HG02571 (cell line): ENCODE measurements around the gene PARN.
"Not testable (repeated sequence)": the region's sequence is repeated elsewhere in the genome, so short reads cannot be mapped to it uniquely, and the experiment has no call there.

Experiments
- ATAC-seq: cut with Tn5 transposase; IDR thresholded peaks from one replicate; pipeline ENCODE4 v1.9.1; 2021; ENCODE audit warnings: mild to moderate bottlenecking, moderate library complexity; ENCODE audit not compliant: unreplicated experiment

PARN gene

GRCh38 chr16:14632693-14633569 lies 2.9 kb upstream of the PARN start, which contains the start of gene BFAR:
Gene BFAR, plus strand, starts transcription at chr16:14632951. Its CDS starts 11,396 bp downstream, at chr16:14644347.
- ATAC-seq: peak; percentile 73

DNA sequence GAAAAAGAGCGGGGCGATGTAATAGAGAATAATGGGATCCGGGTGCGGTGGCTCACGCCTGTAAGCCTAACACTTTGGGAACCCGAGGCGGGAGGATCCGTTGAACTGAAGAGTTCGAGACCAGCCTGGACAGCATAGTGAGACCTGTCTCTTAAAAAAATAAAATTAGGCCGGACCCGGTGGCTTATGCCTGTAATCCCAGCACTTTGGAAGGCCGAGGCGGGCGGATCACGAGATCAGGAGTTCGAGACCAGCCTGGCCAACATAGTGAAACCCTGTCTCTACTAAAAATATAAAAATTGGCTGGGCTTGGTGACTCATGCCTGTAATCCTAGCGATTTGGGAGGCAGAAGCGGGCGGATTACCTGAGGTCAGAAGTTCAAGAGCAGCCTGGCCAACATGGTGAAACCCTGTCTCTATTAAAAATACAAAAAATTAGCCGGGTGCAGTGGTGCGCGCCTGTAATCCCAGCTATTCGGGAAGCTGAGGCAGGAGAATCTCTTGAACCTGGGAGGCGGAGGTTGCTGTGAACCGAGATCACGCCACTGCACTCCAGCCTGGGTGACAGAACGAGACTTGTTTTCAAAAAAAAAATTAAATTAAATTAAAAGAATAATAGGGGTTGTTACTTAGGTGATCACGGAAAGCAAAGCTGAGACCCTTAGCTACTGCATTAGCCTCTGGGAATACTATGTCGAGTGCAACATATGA lies 715 bp upstream of the PARN start:
- not testable (repeated sequence) for ATAC-seq

GRCh38 chr16:14629612-14629918 lies 495 bp downstream of the PARN start:
- peak; percentile 5 for ATAC-seq

GRCh38 chr16:14628806-14629611 lies 1.1 kb downstream of the PARN start:
- no peak for ATAC-seq

GRCh38 chr16:14627078-14627477 lies 3.0 kb downstream of the PARN start:
- no peak for ATAC-seq

GRCh38 chr16:14618566-14618965 lies 11.5 kb downstream of the PARN start:
- no peak for ATAC-seq

DNA sequence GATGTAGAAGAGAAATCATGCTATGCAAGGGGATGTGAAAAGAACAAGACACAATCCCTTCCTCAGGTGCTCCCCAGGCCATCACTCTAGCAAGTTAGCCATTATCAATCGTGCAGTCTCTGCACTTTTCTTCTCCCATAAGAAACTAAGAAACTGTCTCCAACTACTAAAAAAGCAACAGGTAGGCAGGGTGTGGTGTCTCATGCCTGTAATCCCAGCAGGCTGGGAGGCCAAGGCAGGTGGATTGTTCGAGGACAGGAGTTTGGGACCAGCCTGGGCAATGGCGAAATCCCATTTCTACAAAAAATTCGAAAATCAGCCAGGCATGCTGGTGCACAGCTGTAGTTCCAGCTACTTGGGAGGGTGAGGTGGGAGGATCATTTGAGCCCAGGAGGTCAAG lies 13.8 kb downstream of the PARN start:
- ATAC-seq: no peak

DNA sequence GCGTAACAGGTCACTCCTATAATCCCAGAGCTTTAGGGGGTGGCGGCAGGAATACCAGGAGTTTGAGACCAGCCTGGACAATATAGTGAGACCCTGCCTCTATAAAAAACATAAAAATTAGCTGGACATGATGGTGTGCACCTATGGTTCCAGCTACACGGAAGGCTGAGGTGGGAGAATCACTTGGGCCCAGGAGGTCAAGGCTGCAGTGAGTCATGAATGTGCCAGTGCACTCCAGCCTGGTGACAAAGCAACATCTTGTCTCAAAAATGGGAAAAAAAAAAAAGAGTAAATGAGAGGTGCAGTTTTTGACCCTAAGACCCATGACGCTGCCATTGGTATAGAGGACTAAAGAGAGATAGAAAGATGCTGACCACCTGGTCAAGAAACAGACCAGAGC lies 16.1 kb downstream of the PARN start:
- no peak for ATAC-seq

DNA sequence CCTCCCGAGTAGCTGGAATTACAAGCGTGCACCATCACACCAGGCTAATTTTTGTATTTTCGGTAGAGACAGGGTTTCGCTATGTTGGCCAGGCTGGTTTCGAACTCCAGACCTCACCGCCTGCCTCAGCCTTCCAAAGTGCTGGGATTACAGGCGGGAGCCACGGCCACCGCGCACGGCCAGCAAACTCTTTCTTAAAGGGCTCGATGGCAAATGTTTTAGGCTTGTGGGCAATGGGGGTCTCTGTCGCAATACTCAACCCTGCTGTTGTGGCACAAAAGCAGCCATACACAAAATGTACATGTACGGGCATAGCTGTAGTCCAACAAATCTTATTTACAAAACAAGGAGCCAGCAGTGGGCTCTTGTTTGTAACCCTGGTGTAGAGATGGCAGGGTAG lies 18.4 kb downstream of the PARN start:
- no peak for ATAC-seq

- ATAC-seq: no peak
Measured at GRCh38 chr16:14609716-14610115, 20.3 kb downstream of the PARN start.

GRCh38 chr16:14608604-14609003 lies 21.5 kb downstream of the PARN start:
- ATAC-seq: no peak

GRCh38 chr16:14608111-14608566 lies 21.9 kb downstream of the PARN start:
- no peak for ATAC-seq

GRCh38 chr16:14606102-14606501 lies 24.0 kb downstream of the PARN start:
- no peak for ATAC-seq

- ATAC-seq: no peak
Measured at GRCh38 chr16:14602443-14602963, 27.6 kb downstream of the PARN start.

GRCh38 chr16:14600164-14600563 lies 29.9 kb downstream of the PARN start:
- no peak for ATAC-seq

GRCh38 chr16:14586637-14587305 lies 43.3 kb downstream of the PARN start:
- ATAC-seq: no peak

GRCh38 chr16:14585287-14585686 lies 44.8 kb downstream of the PARN start:
- no peak for ATAC-seq

DNA sequence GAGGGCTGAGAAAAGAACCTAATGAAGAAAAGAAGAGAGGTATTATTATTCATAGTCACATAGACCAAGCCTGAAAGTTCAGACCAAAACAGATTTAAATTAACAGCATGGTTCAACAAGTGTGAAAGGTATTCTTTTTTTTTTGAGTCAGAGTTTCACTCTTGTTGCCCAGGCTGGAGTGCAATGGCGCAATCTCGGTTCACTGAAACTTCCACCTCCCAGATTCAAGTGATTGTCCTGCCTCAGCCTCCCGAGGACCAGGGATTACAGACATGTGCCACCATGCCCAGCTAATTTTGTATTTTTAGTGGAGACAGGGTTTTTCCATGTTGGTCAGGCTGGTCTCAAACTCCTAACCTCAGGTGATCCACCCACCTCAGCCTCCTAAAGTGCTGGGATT lies 49.1 kb downstream of the PARN start:
- not testable (repeated sequence) for ATAC-seq

- ATAC-seq: no peak
Measured at GRCh38 chr16:14579266-14579665, 50.8 kb downstream of the PARN start.

GRCh38 chr16:14576532-14576931 lies 53.5 kb downstream of the PARN start:
- ATAC-seq: no peak

- no peak for ATAC-seq
Measured at GRCh38 chr16:14576069-14576468, 54.0 kb downstream of the PARN start.
